AG10803 (cell line): ENCODE measurements around the gene GPR39.
A peak's percentile ranks its signal among the peaks of the same experiment; 100 is the strongest.

ENCODE experiments used
- DNase-seq: peaks from one replicate; pipeline ENCODE4 v3.0.0; 2010; ENCODE audit warnings: low read depth
- H3K4me3 ChIP-seq: 2 replicates; pipeline ENCODE4 v1.5.1; 2011; ENCODE audit warnings: mild to moderate bottlenecking, low read length, control low read depth
- TF ChIP-seq, protein P1 (sequence below): conservative IDR thresholded peaks from 2 replicates; pipeline ENCODE4 v1.5.1; 2011; ENCODE audit warnings: mild to moderate bottlenecking, low read length, control low read depth, inconsistent platforms

GPR39 gene

GRCh38 chr2:132659331-132659730, 242.7 kb downstream of the GPR39 start:
- TF ChIP-seq, protein P1, sequence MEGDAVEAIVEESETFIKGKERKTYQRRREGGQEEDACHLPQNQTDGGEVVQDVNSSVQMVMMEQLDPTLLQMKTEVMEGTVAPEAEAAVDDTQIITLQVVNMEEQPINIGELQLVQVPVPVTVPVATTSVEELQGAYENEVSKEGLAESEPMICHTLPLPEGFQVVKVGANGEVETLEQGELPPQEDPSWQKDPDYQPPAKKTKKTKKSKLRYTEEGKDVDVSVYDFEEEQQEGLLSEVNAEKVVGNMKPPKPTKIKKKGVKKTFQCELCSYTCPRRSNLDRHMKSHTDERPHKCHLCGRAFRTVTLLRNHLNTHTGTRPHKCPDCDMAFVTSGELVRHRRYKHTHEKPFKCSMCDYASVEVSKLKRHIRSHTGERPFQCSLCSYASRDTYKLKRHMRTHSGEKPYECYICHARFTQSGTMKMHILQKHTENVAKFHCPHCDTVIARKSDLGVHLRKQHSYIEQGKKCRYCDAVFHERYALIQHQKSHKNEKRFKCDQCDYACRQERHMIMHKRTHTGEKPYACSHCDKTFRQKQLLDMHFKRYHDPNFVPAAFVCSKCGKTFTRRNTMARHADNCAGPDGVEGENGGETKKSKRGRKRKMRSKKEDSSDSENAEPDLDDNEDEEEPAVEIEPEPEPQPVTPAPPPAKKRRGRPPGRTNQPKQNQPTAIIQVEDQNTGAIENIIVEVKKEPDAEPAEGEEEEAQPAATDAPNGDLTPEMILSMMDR, result no peak
- no peak overlapping the region for H3K4me3 ChIP-seq
- DNase-seq, result no peak

DNA sequence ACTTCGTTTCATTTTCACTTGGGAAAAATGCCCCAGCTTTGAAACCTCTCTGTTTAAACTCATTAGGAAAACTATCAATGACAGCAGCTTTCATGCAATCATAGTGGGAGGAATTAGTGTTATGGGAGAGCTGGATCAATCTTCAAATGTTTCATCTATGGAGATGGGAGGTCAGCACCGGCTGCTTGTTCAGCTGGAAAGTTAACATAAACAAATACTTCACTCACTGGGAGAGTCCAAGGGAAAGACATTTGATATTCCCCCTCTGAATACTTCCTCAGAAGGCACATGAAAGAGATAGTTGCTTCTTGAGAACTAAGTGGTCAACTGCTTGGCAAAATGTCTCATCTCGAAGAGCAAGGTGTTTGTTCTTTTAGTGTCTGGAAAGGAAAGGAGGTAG, 246.1 kb downstream of the GPR39 start:
- H3K4me3 ChIP-seq, result no peak overlapping the region
- TF ChIP-seq, protein P1, result no peak
- DNase-seq, result no peak

DNA sequence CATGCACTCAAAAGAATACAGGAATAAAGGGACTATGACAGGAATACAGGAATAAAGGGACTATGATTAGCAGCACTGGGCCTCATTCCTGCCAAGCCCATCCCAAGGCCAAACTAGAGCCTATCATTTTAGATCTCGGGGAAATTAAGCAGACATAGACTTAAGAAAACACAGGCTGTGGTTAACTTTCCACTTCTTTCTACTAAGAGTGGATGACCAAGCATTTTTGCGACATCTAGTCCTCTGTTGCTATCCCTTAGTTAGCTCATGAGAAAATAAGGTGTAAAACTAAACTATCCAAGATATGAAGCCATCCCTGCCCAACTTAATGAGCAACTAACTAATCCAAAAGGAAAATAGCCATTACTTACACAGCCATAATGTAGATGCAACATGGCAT, 247.5 kb downstream of the GPR39 start:
- TF ChIP-seq, protein P1, result no peak
- no peak for DNase-seq
- no peak overlapping the region for H3K4me3 ChIP-seq

GRCh38 chr2:132665401-132666140, 249.0 kb downstream of the GPR39 start:
- DNase-seq, result peak; percentile 48

GRCh38 chr2:132667706-132668105, 251.1 kb downstream of the GPR39 start:
- H3K4me3 ChIP-seq, result no peak overlapping the region
- DNase-seq, result peak; percentile 56
- TF ChIP-seq, protein P1, result no peak

More at GRCh38 chr2:132665401-132666140, 249.0 kb downstream of the GPR39 start:
- TF ChIP-seq, protein P1, result no peak
- no peak overlapping the region for H3K4me3 ChIP-seq

GRCh38 chr2:132668189-132668823, 251.7 kb downstream of the GPR39 start:
- DNase-seq, result no peak
- TF ChIP-seq, protein P1, result no peak
- no peak overlapping the region for H3K4me3 ChIP-seq
